ENCODE measurements around the gene RPP40. TPM values are rescaled to one million over a fixed set of nuclear protein-coding genes. Genes with fewer than 3 reads are reported as not detected.

RPP40 gene
- total and polyA plus RNA-seq, 2 of the 8 experiments (the other 6 are each of a cell fraction or from before 2014, with no cell fraction given), result 7.0 to 15.7 TPM

- no peak overlapping the region for H2AK5ac ChIP-seq (ENCODE audit: low read depth, low read length)
- no peak overlapping the region for H3K23ac ChIP-seq (ENCODE audit: insufficient read length)
- no peak overlapping the region for H3K14ac ChIP-seq (ENCODE audit: insufficient read length)
- FAIRE-seq (no peak), DNase-seq (ENCODE audit: low read depth in 1 of 2, low spot score in 2 of 2) (no peak)
- WGBS, 2 experiments (ENCODE audit: extremely low coverage in 1 of 2, insufficient coverage in 1 of 2, insufficient read length in 1 of 2, insufficient replicate concordance in 2 of 2, low coverage in 1 of 2, low lambda C conversion rate in 2 of 2, missing lambda C conversion rate in 1 of 2), result 86% methylated on average over 8 of the region's 8 CpGs; no CpG with 5 or more reads in 1 of the 2 experiments
- no peak overlapping the region for H2BK20ac ChIP-seq (ENCODE audit: low read length)
- H3K23me2 ChIP-seq (ENCODE audit: low read depth, low read length), result no peaks in the 10 kb centered on the region
- no peak overlapping the region for H2AFZ ChIP-seq (ENCODE audit: low read length)
- CTCF ChIA-PET (ENCODE audit: partially characterized antibody), result interaction anchor here (1.2 to 3.8 kb wide), 2 partner anchors 60 to 61 kb away, joined by 4 to 12 read pairs; no protein-coding TSS in a partner anchor
- H4K20me1 ChIP-seq (replicated peaks in 1 of 2; ENCODE audit: control insufficient read depth in 1 of 2, insufficient read depth in 2 of 2, low read length in 2 of 2), result no peaks in the 10 kb centered on the region
- H3K18ac ChIP-seq (ENCODE audit: extremely low read depth, low read length), result no peak overlapping the region
- H3K9me3 ChIP-seq (ENCODE audit: insufficient read depth in 2 of 2, low read depth in 1 of 2, low read length in 1 of 2), result no peaks in the 10 kb centered on the region
- H4K5ac ChIP-seq (ENCODE audit: insufficient read length, low read depth, low read length), result no peak overlapping the region
- no peak overlapping the region for H4K8ac ChIP-seq (ENCODE audit: extremely low read depth, insufficient read depth, low read length)
- no peak overlapping the region for H4K91ac ChIP-seq (replicated peaks; ENCODE audit: insufficient read length, low read length)
- POLR2A ChIA-PET (ENCODE audit: partially characterized antibody), result no interaction called here
- peaks cover 7 to 11% (median 8%) of the 10 kb centered on the region in 4 experiments for H3K4me1 ChIP-seq (replicated peaks in 1 of 4; ENCODE audit: control insufficient read depth in 3 of 4, insufficient read depth in 4 of 4, low read length in 3 of 4)
- no peak overlapping the region for H3K27ac ChIP-seq (ENCODE audit: low read depth, low read length)
- H3K36me3 ChIP-seq (ENCODE audit: control insufficient read depth in 2 of 4, insufficient read depth in 4 of 4, low read length in 3 of 4), result no peaks in the 10 kb centered on the region
- H2BK12ac ChIP-seq (ENCODE audit: low read depth, low read length), result no peak overlapping the region
- H3K4me3 ChIP-seq (ENCODE audit: extremely low read depth in 1 of 4, insufficient read depth in 2 of 4, low read depth in 3 of 4, low read length in 4 of 4), result no peak overlapping the region
- TF ChIP-seq POLR2A (IDR thresholded peaks at IDR 0.05; ENCODE audit: control extremely low read depth in 1 of 2, low read depth in 2 of 2, low read length in 2 of 2), result no peak
- TF ChIP-seq CTBP2 (IDR thresholded peaks at IDR 0.05; ENCODE audit: borderline replicate concordance, insufficient read depth, insufficient read length, low read length), result no peak
- no peak for TF ChIP-seq CHD1 (IDR thresholded peaks at IDR 0.05; ENCODE audit: low read depth, low read length)
- no peak for TF ChIP-seq KDM1A (IDR thresholded peaks at IDR 0.05; ENCODE audit: borderline replicate concordance, low read length)
- no peak for TF ChIP-seq RAD21 (IDR thresholded peaks at IDR 0.05 in 1 of 2, conservative IDR thresholded peaks at IDR 0.05 in 1 of 2; ENCODE audit: low read depth in 2 of 2, low read length in 2 of 2)
- TF ChIP-seq KDM4A (IDR thresholded peaks at IDR 0.05; ENCODE audit: low read depth, low read length, severe bottlenecking), result no peak
- TF ChIP-seq CHD2 (IDR thresholded peaks at IDR 0.05; ENCODE audit: low read length), result no peak
- TF ChIP-seq HDAC6 (IDR thresholded peaks at IDR 0.05; ENCODE audit: low read depth, low read length), result no peak
- no peak for TF ChIP-seq JUND (IDR thresholded peaks at IDR 0.05; ENCODE audit: low read length)
- TF ChIP-seq SP4 (IDR thresholded peaks at IDR 0.05; ENCODE audit: low read length), result no peak
- no peak for TF ChIP-seq TEAD4 (IDR thresholded peaks at IDR 0.05; ENCODE audit: low read depth, low read length)
- TF ChIP-seq HDAC2 (IDR thresholded peaks at IDR 0.05; ENCODE audit: borderline replicate concordance in 1 of 2, low read depth in 2 of 2, low read length in 2 of 2), result no peak
- no peaks in the 10 kb centered on the region for H3K79me2 ChIP-seq (ENCODE audit: control insufficient read depth in 1 of 2, insufficient read depth in 2 of 2, low read length in 2 of 2)
- H3K9ac ChIP-seq (replicated peaks in 1 of 4; ENCODE audit: extremely low read depth in 1 of 4, low read depth in 3 of 4, low read length in 3 of 4), result no peak overlapping the region
- no peak overlapping the region for H3K4me2 ChIP-seq (ENCODE audit: insufficient read depth in 1 of 2, low read depth in 2 of 2, low read length in 2 of 2)
- H2BK15ac ChIP-seq (ENCODE audit: low read length), result no peak overlapping the region
- no peaks in the 10 kb centered on the region; a peak in 1 of 7 replicates for H3K27me3 ChIP-seq (replicated peaks in 1 of 4; ENCODE audit: control insufficient read depth in 3 of 4, extremely low read depth in 1 of 4, insufficient read depth in 3 of 4, low read length in 3 of 4)
- H2BK5ac ChIP-seq (ENCODE audit: low read depth, low read length), result no peak overlapping the region
- no peak overlapping the region for H3K4ac ChIP-seq (replicated peaks; ENCODE audit: insufficient read length, low read depth, low read length)
- no peak overlapping the region for H2BK120ac ChIP-seq (replicated peaks; ENCODE audit: low read depth, low read length)
- no peak overlapping the region for H3K56ac ChIP-seq (replicated peaks; ENCODE audit: insufficient read length, low read depth, low read length)
- no peaks in the 10 kb centered on the region for H3K79me1 ChIP-seq (ENCODE audit: low read depth, low read length)
Measured at GRCh38 chr6:4969609-4970285, 34.1 kb downstream of the RPP40 start.
